C1 segment of cervical spinal cord (tissue), 14 donors: Measurements from ENCODE around the gene ITLN2.
A peak's percentile ranks its signal among the peaks of the same experiment; 100 is the strongest.
"Not testable (repeated sequence)": the region's sequence is repeated elsewhere in the genome, so short reads cannot be mapped to it uniquely, and the experiment has no call there.

Experiments used
- DNase-seq, 14 donors: peaks; one replicate each; lab custom pipeline; 2025; lab: John Stamatoyannopoulos, UW

Gene ITLN2

GRCh38 chr1:160953030-160953429 lies 1.6 kb downstream of the ITLN2 start:
- DNase-seq: no peak

DNA sequence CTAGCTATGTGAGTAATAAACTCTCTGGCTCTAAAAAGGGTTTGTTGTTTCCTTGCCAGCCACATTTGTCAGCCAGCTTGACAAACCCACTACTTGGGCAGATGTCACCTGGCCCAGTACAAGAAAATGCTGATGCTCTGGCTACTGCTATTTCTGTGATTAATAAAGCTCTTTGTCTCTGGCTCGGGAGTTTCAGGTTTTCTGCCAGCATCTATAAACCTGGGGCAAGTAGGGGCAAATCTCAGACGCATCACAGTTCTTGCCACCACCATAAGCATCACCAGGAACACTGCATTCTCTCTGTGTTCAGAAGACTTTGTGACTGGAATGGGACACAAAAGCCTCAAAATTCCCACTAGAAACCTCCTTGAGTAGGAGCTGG lies 2.5 kb downstream of the ITLN2 start:
- no peak for DNase-seq

- peak in 8 of 14 donors; percentile 3 to 50 (median 12) for DNase-seq
These were observed 3.0 kb downstream of the ITLN2 start for GRCh38 chr1:160951443-160952128.

DNA sequence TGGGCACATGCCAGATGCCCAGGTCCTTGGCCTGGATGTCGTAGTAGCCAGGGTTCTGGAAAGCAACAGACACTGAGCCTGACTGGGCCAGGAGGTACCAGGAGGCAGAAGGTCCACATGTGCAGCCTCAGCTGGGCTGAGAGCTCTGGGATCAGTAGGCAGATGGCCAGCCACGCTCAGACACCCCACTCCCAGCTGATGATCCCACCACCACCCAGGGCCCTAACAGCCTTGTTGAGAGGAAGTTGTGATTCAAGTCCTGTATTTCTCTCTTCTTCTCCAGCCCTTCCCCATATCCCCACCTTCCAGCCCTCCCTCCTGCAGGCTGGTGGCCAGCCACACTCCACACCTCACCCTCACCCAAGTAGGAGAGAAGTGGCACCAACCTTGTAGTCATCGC lies 4.0 kb downstream of the ITLN2 start:
- DNase-seq: no peak

DNA sequence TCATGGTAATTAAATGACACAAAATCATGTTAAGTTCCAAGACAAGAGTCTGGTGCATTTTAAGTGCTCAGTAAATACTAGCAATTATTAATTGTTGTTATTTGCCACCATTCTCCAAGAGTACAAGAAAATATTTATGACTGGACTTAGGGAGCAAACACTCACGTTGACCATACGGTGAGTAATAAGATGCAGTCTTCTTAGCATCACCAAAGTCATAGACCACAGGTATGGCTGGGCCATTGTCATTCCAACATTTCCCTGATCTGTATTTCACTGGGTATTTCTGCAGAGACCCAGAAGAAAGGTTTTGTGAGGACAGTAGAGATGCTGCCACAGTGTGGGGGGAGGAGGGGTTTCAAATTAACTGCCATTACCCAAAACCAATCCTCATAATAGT lies 4.7 kb downstream of the ITLN2 start:
- no peak for DNase-seq

DNA sequence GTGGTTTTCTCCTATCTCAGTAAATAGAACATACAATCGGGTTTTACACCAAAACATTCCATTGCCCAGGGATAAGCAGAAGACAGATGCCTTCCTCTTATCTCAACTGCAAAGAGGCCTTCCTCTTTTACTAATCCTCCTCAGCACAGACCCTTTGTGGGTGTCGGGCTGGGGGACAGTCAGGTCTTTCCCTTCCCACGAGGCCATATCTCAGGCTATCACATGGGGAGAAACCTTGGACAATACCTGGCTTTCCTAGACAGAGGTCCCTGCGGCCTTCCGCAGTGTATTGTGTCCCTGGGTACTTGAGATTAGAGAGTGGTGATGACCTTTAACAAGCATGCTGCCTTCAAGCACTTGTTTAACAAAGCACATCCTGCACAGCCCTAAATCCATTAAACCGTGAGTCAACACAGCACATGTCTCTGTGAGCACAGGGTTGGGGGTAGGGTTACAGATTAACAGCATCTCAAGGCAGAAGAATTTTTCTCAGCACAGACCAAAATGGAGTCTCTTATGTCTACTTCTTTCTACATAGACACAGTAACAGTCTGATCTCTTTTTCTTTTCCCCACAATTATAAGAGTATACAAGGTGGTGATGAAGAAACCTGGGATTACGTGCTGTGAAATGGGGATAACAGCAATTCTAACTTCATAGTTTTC lies 5.3 kb downstream of the ITLN2 start:
- not testable (repeated sequence) for DNase-seq

DNA sequence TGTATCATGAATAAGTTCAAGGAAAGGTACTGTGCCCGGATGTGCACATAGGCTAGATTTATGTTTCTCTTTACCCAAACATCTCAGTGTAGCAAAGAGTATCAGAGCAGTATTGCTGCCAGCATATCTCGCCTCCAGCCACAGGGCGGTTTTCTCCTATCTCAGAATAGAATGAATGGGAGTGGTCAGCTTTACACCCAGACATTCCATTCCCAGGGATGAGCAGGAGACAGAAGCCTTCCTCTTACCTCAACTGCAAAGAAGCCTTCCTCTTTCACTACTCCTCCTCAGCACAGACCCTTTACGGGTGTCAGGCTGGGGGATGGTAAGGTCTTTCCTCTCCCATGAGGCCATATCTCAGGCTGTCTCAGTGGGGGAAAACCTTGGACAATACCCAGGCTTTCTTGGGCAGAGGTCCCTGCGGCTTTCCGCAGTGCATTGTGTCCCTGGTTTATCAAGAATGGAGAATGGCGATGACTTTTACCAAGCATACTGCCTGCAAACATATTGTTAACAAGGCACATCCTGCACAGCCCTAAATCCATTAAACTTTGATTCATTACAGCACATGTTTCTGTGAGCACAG lies 7.3 kb downstream of the ITLN2 start:
- DNase-seq: not testable (repeated sequence)

GRCh38 chr1:160945881-160946280 lies 8.7 kb downstream of the ITLN2 start:
- DNase-seq: not testable (repeated sequence)

- no peak for DNase-seq
These were observed 9.5 kb downstream of the ITLN2 start for GRCh38 chr1:160945079-160945478.

- DNase-seq: no peak
These were observed 11.7 kb downstream of the ITLN2 start for GRCh38 chr1:160942926-160943325.

DNA sequence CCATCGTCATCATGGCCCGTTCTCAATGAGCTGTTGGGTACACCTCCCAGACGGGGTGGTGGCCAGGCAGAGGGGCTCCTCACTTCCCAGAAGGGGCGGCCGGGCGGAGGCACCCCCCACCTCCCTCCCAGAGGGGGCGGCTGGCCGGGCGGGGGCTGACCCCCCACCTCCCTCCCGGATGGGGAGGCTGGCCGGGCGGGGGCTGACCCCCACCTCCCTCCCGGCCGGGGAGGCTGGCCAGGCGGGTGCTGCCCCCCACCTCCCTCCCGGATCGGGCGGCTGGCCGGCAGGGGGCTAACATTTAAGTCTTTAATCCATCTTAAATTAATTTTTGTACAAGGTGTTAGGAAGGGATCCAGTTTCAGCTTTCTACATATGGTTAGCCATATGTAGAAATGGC lies 17.9 kb downstream of the ITLN2 start:
- not testable (repeated sequence) for DNase-seq

DNA sequence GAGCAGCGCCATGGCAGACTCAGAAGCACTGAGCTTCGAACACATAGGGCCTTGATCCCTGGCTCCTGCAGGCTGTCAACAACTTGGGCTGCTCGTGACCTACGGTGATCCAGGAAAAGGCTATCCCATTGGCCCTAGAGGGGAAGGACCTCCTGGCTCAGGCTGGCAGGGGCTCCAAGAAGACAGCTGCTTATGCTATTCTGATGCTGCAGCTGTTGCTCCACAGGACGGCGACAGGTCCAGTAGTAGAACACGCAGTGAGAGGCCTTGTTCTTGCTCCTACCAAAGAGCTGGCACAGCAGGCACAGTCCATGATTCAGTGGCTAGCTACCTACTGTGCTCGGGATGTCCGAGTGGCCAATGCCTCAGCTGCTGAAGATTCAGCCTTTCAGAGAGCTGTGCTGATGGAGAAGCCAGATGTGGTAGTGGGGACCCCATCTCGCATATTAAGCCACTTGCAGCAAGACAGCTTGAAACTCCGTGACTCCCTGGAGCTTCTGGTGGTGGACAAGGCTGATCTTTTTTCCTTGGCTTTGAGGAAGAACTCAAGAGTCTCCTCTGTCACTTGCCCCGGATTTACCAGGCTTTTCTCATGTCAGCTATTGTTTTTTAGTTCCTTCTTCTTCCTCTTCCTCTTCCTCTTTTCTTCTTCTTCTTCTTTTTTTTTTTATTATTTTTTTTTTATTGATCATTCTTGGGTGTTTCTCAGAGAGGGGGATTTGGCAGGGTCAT lies 18.9 kb downstream of the ITLN2 start:
- DNase-seq: no peak

DNA sequence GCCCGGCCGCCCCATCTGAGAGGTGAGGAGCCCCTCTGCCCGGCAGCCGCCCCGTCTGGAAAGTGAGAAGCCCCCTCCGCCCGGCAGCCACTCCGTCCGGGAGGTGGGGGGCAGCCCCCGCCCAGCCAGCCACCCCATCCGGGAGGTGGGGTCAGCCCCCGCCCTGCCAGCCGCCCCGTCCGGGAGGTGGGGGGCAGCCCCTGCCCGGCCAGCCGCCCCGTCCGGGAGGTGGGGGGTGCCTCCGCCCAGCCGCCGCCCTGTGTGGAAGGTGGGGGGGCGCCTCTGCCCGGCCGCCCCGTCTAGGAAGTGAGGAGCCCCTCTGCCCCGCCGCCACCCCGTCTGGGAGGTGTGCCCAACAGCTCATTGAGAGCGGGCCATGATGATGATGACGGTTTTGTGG lies 21.3 kb downstream of the ITLN2 start:
- DNase-seq: not testable (repeated sequence)

- no peak for DNase-seq
These were observed 28.9 kb downstream of the ITLN2 start for GRCh38 chr1:160925652-160926244.

DNA sequence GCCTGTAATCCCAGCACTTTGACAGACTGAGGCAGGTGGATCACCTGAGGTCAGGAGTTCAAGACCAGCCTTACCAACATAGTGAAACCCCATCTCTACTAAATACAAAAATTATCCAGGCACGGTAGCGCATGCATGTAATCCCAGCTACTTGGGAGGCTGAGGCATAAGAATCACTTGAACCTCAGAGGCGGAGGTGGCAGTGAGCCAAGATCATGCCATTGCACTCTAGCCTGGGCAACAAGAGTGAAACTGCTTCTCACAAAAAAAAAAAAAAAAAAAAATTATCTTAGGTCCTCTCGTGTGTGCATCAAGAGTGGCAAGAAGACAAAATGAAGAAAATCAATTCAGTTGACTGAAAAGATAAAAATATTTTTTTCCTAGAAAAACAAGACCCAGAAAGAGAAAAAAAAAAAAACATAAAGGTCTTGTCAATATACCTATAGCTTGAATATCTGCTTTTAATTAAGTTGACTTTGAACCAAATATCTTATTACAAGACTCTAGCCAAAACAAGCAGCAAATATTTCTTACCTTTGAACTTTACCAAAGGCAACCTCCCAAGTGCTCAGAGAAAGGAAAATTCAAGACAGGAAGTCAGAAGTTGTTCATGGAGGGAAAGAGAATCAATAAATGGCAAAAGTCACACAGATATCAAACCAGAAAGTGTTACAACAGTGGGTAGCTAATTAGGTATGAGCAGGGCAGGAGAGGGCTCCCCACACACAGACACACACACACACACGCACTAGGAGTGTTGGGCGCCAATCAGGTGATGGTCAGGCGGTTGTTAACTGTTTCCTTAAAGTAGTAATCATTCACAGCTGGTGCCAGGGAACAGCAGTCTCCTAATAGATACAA lies 29.6 kb downstream of the ITLN2 start:
- DNase-seq: no peak

DNA sequence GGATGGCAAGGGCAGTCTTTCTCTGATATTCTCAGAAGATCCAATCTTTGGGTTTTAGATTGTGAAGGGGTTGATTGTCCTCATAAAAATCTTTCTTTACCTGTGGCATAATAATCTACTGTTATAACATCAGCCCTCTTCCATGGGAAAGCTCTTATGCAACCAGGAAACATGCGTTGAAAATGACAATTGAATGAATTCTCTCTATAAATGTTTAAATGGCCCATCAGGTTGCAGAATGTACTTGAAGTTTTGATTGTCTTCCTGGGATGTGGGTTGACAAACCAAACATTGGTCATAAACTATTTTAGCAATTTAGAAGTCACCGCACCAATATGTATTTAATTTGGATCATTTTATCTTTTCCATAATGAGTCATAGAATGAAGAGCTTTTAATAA lies 37.9 kb downstream of the ITLN2 start:
- no peak for DNase-seq

GRCh38 chr1:160913229-160913628 lies 41.4 kb downstream of the ITLN2 start:
- not testable (repeated sequence) for DNase-seq

DNA sequence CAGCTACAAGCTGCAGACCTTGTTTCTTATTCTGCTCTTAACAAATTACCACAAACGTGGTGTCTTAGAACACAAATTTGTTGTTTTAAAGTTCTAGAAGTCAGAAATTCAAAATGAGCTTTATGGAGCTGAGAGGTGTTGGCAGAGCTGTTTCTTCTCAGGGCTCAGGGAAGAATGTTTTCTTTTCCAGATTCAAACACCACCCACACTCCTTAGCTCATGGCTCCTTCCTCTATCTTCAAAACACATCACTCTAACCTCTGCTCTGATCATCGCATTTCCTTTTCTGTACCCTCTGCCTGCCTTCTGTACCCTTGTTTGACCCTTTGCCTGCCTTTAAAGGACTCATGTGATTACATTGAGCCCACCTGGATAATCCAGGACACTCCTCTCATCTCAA lies 42.7 kb downstream of the ITLN2 start:
- no peak for DNase-seq

DNA sequence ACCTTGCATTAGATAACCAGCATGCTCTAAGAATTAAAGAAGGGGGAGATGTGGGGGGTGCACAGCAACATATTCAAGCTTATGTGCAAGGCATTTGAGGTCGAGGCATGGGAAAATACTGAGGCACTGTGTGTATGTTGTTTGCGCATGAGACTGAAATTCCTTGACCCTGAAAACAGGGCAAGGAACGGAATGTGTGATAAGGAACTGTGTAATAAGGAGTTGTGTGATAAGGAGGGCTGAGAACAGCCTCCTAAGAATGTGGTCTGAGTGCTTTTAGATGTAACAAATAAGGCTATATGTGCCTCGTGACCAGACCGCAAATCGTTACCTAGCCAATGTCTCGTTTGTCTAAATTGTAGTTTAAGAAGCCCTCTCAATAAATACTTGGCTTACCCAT lies 43.2 kb downstream of the ITLN2 start:
- no peak for DNase-seq

- no peak for DNase-seq
These were observed 44.3 kb downstream of the ITLN2 start for GRCh38 chr1:160910170-160910750.

- no peak for DNase-seq
These were observed 46.6 kb downstream of the ITLN2 start for GRCh38 chr1:160907976-160908375.
